NCI-H128 (cell line): Measurements from ENCODE around the gene MOCOS.

Source experiments
- DNase-seq: peaks from one replicate; lab custom pipeline; 2025; ENCODE audit not compliant: unreplicated experiment; lab: John Stamatoyannopoulos, UW

Gene MOCOS

GRCh38 chr18:36179562-36180355, 7.5 kb upstream of the MOCOS start:
- DNase-seq, result no peak

DNA sequence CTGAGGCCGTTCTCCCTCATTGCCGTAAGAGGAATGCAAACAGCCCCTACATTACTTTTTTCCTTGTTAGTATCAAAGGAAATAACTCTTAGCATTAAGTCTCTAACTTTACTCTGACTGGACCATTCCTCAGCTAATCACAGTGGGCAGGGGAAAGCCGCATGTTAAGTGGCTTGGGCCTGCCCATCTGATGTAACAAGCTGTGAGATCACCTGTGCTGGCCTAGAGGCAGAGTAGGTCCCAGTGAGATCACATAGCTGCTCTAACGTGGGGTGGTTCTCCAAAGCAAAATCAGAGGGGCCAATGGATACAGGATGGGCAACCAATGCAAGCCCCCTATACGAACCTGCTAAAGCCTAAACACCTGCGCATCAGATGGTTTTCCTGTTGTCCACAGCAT, 5.9 kb upstream of the MOCOS start:
- no peak for DNase-seq

DNA sequence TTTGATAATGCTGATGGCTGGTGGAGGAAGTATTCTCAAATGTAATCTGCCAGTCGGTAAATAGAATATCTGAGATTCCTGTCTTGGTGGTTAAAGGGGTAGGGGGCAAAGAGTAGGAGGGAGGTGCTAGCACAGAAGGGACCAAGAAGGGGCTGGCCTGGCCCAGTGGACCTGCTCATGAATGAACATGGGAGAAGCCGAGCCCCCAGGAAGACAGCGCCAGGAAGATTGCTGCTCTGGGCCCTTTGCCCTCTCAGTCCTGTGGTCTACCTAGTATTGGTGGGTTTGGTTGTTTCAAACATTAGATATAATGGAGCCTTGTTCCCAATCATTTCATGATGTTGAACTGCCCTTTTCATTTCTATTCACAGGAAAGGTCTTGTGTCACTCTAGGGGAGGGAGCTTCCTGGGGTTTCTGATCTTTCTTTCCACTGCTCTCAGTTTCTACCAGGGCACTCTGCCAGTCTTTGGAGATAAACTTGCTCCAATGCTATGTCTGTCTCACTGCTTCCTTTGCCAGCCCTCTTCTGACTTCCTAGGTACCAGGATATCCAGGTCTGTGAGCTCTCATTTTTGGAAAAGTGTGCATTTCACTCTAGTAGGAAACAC, 5.3 kb upstream of the MOCOS start:
- no peak for DNase-seq

- DNase-seq, result no peak
Observed at GRCh38 chr18:36183033-36183432, 4.3 kb upstream of the MOCOS start.

DNA sequence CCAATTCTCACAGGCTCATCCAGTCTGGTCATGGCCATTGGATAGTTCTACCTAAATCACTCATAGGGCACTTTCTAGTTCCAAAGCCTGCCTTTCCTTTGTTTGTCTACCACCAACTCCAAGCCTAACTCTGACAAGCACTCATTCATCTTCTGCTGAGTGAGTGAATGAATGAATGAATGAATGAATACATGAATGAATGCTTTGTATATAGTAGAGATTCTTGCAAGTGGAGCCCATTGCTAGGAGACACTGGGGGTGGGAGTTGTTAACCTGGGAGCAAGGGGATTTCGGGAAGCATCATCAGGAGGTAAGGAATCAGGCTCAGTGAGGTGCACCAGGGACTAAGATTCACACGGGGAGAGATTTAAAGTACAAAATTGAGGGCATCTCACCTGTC, 3.3 kb upstream of the MOCOS start:
- DNase-seq, result no peak

- no peak for DNase-seq
Observed at GRCh38 chr18:36185157-36185556, 2.1 kb upstream of the MOCOS start.

DNA sequence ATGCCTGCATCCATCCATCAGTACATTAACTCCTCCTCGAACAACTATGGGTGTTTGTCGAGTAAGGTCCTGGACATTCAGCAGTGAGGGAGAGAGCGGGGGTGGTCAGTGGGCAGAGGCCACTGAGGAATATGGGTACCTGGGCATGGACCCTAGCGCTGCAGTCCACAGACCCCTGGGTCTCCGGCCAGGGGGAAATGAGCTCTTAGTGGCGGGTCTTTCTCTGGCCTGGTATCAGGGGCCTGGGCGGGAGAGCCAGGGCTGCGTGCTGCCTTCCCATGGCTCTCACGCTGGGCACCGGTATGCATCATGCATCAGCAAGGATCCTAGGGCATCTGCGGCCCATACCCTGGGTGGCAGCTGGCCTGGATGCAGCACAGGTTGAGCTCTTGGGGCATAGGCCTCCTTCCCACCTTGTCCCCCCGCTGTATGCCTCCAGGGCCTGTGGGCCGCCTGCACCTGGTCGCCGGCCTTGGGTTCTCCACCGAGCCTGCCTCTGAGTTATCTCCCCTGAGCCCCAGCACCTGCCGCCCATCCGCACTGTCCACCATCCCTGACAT, 1.3 kb upstream of the MOCOS start:
- no peak for DNase-seq

GRCh38 chr18:36186461-36187192, 670 bp upstream of the MOCOS start:
- no peak for DNase-seq

- DNase-seq, result no peak
Observed at GRCh38 chr18:36187826-36188721, 777 bp downstream of the MOCOS start.

DNA sequence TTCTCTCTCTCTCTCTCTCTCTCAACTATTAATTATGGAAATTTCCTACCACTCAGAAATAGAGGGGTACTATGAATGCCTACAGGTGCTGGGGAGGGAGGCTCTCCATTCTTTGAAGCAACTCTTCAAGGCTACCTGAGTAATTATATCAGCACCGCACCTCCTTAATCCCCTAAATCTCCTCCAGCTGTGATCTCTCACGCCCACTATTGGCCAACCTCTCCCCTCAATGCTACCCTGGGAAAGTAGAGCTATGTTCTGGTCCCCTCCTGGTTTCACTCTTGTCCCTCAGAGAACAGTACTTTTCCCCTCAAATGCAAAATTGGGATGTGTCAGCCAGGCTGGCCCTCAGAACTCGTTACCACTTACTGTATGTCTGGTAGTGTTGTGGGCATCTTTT, 1.6 kb downstream of the MOCOS start:
- DNase-seq, result no peak

- no peak for DNase-seq
Observed at GRCh38 chr18:36189486-36189885, 2.2 kb downstream of the MOCOS start.

DNA sequence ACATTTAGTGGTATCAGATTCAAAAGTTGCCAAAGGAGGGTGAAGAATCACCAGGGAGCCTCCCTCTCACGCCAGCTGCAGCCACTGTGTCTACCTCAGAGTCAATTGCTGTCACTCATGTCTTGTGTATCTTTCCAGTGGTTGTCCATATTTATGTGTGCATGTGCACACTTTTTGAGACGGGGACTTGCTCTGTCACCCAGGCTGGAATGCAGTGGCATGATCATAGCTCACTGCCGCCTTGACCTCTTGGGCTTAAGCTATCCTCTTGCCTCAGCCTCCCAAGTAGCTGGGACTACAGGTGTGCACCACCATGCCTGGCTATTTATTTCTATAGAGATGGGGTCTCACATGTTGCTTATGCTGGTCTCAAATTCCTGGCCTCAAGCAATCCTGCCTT, 4.0 kb downstream of the MOCOS start:
- DNase-seq, result no peak

- DNase-seq, result no peak
Observed at GRCh38 chr18:36191711-36192110, 4.4 kb downstream of the MOCOS start.

- no peak for DNase-seq
Observed at GRCh38 chr18:36194600-36195315, 7.5 kb downstream of the MOCOS start.

DNA sequence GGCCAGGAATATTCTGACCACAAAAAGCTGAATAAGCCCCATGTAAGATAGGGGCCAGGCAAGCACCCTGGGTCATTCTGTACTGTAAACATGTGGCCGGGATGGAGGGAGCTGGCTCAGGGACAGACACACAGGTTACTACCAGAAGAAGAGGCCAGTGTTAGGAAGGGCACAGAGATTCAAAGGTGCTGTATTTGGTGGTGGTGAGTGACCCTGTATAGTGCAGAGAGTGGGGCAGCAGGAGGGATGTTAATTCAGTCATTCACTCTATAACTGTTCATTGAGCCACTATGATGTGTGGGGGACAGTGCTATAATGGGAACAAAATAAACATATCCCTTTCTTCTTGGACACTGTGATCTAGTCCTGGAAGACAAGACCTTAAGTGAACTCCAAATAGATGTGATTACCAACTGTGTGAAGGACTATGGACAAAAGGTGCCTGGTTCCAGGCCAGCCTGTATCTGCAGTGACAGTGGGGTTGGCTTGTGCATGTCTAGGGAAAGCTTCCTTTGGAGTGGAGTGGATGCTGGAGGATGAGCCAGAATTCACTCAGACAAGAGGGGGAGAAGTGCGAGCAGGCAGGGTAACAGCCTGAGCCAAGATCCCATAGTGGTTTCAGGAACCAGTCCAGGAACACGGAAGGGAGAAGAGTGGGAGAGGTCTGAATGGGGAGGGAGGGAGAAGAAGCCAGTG, 8.3 kb downstream of the MOCOS start:
- DNase-seq, result no peak

- DNase-seq, result no peak
Observed at GRCh38 chr18:36196238-36196995, 9.1 kb downstream of the MOCOS start.

- DNase-seq, result no peak
Observed at GRCh38 chr18:36197511-36198166, 10.3 kb downstream of the MOCOS start.

DNA sequence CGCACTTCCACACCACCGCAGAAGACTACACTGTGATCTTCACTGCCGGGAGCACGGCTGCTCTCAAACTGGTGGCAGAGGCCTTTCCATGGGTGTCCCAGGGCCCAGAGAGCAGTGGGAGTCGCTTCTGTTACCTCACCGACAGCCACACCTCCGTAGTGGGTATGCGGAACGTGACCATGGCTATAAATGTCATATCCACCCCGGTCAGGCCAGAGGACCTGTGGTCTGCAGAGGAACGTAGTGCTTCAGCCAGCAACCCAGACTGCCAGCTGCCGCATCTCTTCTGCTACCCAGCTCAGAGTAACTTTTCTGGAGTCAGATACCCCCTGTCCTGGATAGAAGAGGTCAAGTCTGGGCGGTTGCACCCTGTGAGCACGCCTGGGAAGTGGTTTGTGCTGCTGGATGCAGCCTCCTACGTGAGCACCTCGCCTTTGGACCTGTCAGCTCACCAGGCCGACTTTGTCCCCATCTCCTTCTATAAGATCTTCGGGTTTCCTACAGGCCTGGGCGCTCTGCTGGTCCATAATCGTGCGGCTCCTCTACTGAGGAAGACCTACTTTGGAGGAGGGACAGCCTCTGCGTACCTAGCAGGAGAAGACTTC, 12.5 kb downstream of the MOCOS start:
- no peak for DNase-seq
